Lung (tissue), 12 donors: ENCODE results near the gene HELZ2. TPM values are rescaled to one million over a fixed set of nuclear protein-coding genes. Genes with fewer than 3 reads are reported as not detected.

ENCODE experiments used
- ATAC-seq: fragments of 200-7000 bp; cut with Tn5 transposase; one replicate; pipeline ENCODE4 v1.9.1; 2020; ENCODE audit warnings: moderate number of reproducible peaks; ENCODE audit not compliant: insufficient read depth, low FRiP score
- DNase-seq, 3 donors: peaks; one replicate each; pipeline ENCODE4 v3.0.0-alpha.2; 2013 to 2017
- H3K27ac ChIP-seq, 2 donors: one replicate each; pipeline ENCODE4 v1.5.1; 2013; ENCODE audit warnings: mild to moderate bottlenecking in 2 of 2, moderate library complexity in 2 of 2, control low read depth in 1 of 2, inconsistent platforms in 1 of 2, low read depth in 1 of 2, low read length in 1 of 2
- H3K27me3 ChIP-seq, 3 donors: one replicate each; pipeline ENCODE4 v1.5.1; 2013; ENCODE audit warnings: low read length in 2 of 3; ENCODE audit not compliant: control insufficient read depth in 3 of 3, insufficient read depth in 3 of 3
- H3K36me3 ChIP-seq, 4 donors: one replicate each; pipeline ENCODE4 v1.5.1; 2013; ENCODE audit warnings: low read length in 4 of 4, mild to moderate bottlenecking in 1 of 4, moderate library complexity in 1 of 4; ENCODE audit not compliant: control insufficient read depth in 4 of 4, insufficient read depth in 4 of 4
- H3K4me1 ChIP-seq, 5 donors: one replicate each; pipeline ENCODE4 v1.5.1; 2013; ENCODE audit warnings: low read length in 5 of 5, mild to moderate bottlenecking in 2 of 5, moderate library complexity in 1 of 5; ENCODE audit not compliant: control insufficient read depth in 5 of 5, insufficient read depth in 5 of 5
- H3K4me3 ChIP-seq: one replicate; pipeline ENCODE4 v1.5.1; 2013; ENCODE audit warnings: mild to moderate bottlenecking, control low read depth, moderate library complexity
- H3K9ac ChIP-seq, 2 donors: one replicate each; pipeline ENCODE4 v1.5.1; 2013; ENCODE audit warnings: low read length in 2 of 2, control low read depth in 1 of 2; ENCODE audit not compliant: insufficient read depth in 1 of 2
- H3K9me3 ChIP-seq, 4 donors: one replicate each; pipeline ENCODE4 v1.5.1; 2013; ENCODE audit warnings: low read length in 3 of 4, mild to moderate bottlenecking in 1 of 4, moderate library complexity in 1 of 4; ENCODE audit not compliant: control insufficient read depth in 4 of 4, insufficient read depth in 3 of 4
- WGBS, 2 donors: extraction: QIAGEN DNeasy Blood & Tissue Kit; methylation state at CpG; one replicate each; pipeline ENCODE4 v1.1.7; 2013; 5-methylcytosine and 5-hydroxymethylcytosine counted together
- polyA plus RNA-seq, 2 donors: library from polyadenylated mRNA; stranded (reverse); fragments of 200-250 nt; gene quantifications; one replicate each; pipeline ENCODE4 v1.2.1, GENCODE V29; 2013
- total RNA-seq, 2 donors: library from RNA; depleted of rRNA in 1 of 2; stranded (reverse); fragments of >200 nt in 1 of 2; gene quantifications; one replicate each; pipeline ENCODE4 v1.2.1, GENCODE V29; 2014 to 2021
- TF ChIP-seq, protein P1 (sequence below): IDR thresholded peaks from 2 replicates; pipeline ENCODE4 v1.5.1; 2012; ENCODE audit warnings: mild to moderate bottlenecking; ENCODE audit errors: control extremely low read depth, extremely low read depth
- donor health status: control.
- donor health status: control.
- donor health status: Bipolar disorder and iron deficiency.
- donor health status: healthy.
- donor health status: DM: yes; HTN: yes; CAD: no.

HELZ2 gene
- total and polyA plus RNA-seq, 4 donors, result 9.0 to 47.2 (median 25.4) TPM

DNA sequence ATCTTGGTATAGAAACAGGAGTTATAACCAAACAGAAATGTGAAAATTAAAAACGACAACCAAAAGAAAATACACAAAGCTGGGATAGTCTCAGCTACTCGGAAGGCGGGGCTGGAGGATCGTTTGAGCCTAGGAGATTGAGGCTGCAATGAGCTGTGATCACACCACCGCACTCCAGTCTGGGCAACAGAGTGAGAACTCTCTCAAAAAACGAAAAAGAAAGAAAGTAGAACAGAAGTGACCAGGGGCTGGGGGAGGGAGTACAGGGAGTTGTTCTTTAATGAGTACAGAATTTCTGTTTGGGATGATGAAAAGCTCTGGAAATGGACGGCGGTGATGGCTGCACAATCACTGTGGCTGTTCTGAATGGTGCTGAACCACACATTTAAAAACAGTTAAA is 47.0 kb upstream of the HELZ2 start:
- Histone ChIP-seq H3K27ac (no peak overlapping the region), H3K4me1 (peaks cover 0 to 6% (median 0%) of the 10 kb centered on the region in 5 donors), H3K9ac (no peak overlapping the region), H3K9me3 (no peaks in the 10 kb centered on the region), H3K27me3 (no peaks in the 10 kb centered on the region), H3K36me3 (peaks cover 0 to 26% (median 11%) of the 10 kb centered on the region in 4 donors), H3K4me3 (no peak overlapping the region)
- DNase-seq, result no peak
- no peak for ATAC-seq
- 69 to 83% methylated on average over 8 of the region's 8 CpGs for WGBS, 2 donors
- TF ChIP-seq, protein P1, sequence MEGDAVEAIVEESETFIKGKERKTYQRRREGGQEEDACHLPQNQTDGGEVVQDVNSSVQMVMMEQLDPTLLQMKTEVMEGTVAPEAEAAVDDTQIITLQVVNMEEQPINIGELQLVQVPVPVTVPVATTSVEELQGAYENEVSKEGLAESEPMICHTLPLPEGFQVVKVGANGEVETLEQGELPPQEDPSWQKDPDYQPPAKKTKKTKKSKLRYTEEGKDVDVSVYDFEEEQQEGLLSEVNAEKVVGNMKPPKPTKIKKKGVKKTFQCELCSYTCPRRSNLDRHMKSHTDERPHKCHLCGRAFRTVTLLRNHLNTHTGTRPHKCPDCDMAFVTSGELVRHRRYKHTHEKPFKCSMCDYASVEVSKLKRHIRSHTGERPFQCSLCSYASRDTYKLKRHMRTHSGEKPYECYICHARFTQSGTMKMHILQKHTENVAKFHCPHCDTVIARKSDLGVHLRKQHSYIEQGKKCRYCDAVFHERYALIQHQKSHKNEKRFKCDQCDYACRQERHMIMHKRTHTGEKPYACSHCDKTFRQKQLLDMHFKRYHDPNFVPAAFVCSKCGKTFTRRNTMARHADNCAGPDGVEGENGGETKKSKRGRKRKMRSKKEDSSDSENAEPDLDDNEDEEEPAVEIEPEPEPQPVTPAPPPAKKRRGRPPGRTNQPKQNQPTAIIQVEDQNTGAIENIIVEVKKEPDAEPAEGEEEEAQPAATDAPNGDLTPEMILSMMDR, result no peak

DNA sequence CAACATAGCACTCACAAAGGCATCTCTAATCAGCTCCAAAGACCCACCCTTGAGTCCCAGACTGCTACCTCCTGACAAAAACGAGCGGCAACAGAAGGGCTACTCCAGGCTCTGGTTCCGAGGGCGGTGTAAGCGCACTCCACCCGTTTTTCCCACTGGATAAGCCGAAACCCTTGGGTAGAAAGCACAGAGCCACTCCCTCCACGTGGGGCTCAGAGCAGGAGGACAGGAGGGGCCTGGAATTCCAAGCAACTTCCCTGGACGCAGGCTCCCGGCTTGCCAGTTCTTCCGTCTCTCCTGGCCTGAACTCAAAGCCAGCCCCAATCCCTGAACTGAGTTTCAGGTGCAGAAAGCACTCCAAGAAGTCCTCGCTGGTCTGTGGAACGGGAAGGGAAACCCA is 45.5 kb upstream of the HELZ2 start:
- TF ChIP-seq, protein P1, result no peak
- DNase-seq (no peak), ATAC-seq (no peak)
- peaks cover 0 to 30% (median 14%) of the 10 kb centered on the region in 4 donors for H3K36me3 ChIP-seq
- no peaks in the 10 kb centered on the region for H3K27me3 ChIP-seq
- H3K27ac ChIP-seq, result no peak overlapping the region
- no peaks in the 10 kb centered on the region for H3K4me1 ChIP-seq
- H3K9ac ChIP-seq, result no peak overlapping the region
- WGBS, 2 donors, result 81 to 82% methylated on average over 13 of the region's 13 CpGs
- H3K9me3 ChIP-seq, result no peaks in the 10 kb centered on the region
- H3K4me3 ChIP-seq, result no peak overlapping the region

DNA sequence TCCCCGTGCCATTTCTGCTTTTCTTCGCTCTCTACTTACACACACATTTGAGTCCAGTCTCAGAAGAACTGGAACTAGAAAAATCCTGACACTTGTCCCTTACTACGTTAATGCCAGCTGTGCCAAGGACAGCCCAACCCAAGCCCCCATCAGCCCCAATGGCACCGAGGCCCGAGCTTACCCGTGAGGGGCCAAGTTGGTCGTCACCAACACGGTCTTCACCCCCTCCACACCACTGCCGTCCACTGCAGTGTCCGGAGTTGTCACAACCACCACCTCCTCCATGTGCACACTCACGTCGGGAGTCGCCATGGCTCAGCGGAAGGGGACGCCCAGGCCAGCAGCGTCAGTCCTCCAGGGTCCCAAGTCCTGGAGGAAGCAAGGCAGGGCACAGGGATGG is 45.0 kb upstream of the HELZ2 start:
- H3K4me3 ChIP-seq, result no peak overlapping the region
- no peak overlapping the region for H3K9ac ChIP-seq
- no peak for ATAC-seq
- 95 to 97% methylated on average over 16 of the region's 16 CpGs for WGBS, 2 donors
- H3K36me3 ChIP-seq, result peaks cover 0 to 30% (median 14%) of the 10 kb centered on the region in 4 donors
- TF ChIP-seq, protein P1, result no peak
- H3K9me3 ChIP-seq, result no peaks in the 10 kb centered on the region
- H3K27me3 ChIP-seq, result no peaks in the 10 kb centered on the region
- no peak overlapping the region for H3K27ac ChIP-seq
- no peak for DNase-seq
- no peaks in the 10 kb centered on the region for H3K4me1 ChIP-seq
